ENCODE data around the gene LRFN5. TPM values are rescaled to one million over a fixed set of nuclear protein-coding genes. Genes with fewer than 3 reads are reported as not detected.

The LRFN5 gene
- total RNA-seq, 1 experiment from 2014 or later: 1.3 TPM

DNA sequence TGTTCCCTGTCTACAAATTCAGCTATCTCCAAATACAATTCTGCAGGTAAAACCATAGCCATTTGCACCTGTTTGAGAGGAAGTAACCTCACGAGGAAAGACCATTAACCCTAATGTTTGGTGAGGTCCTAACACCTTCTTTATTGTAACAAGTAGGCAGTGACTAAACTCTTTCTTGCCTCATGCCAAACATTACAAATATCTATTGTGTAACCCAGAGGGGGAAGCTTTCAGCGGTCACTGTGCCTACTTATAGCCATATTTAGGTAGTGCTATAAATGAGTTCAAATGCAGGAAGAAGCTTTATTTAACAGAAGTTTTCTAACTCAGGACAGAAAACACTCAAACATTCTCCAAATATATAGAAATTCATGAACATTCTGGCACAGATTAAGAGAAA lies 252.7 kb downstream of the LRFN5 start:
- Histone ChIP-seq H2AFZ (ENCODE audit: low read length) (no peak overlapping the region), H3K56ac (ENCODE audit: insufficient read length, low read depth, low read length) (no peak overlapping the region), H3K27ac (ENCODE audit: insufficient read length, low read depth, low read length) (no peak overlapping the region), H3K23me2 (ENCODE audit: insufficient read length, low read depth, low read length, poor library complexity, severe bottlenecking) (no peaks in the 10 kb centered on the region), H2BK120ac (ENCODE audit: low read depth, low read length, poor library complexity, severe bottlenecking) (no peak overlapping the region), H3K4ac (ENCODE audit: low read depth, low read length) (no peak overlapping the region), H4K5ac (ENCODE audit: insufficient read length, low read depth, low read length) (no peak overlapping the region), H4K20me1 (ENCODE audit: control insufficient read depth, insufficient read depth, insufficient read length) (no peaks in the 10 kb centered on the region), H2BK20ac (ENCODE audit: low read depth, low read length, poor library complexity, severe bottlenecking) (no peak overlapping the region), H2BK12ac (ENCODE audit: insufficient read length, low read depth, low read length) (no peak overlapping the region), H4K8ac (replicated peaks; ENCODE audit: insufficient read length, low read depth, low read length) (no peak overlapping the region), H3K79me1 (ENCODE audit: insufficient read depth, low read depth, low read length, poor library complexity, severe bottlenecking) (no peaks in the 10 kb centered on the region), H3K4me2 (ENCODE audit: insufficient read depth, insufficient read length, low read length) (no peak overlapping the region), H3K14ac (ENCODE audit: insufficient read depth, low read length) (no peak overlapping the region), H4K91ac (ENCODE audit: insufficient read length, low read depth, low read length) (no peak overlapping the region), H3K9ac (ENCODE audit: extremely low read depth, insufficient read length, low read length) (no peak overlapping the region), H2AK5ac (ENCODE audit: insufficient read length, low read length) (no peak overlapping the region), H3K27me3 (ENCODE audit: insufficient read depth, low read length) (no peaks in the 10 kb centered on the region), H3K9me3 (ENCODE audit: control insufficient read depth, low read depth, low read length) (no peaks in the 10 kb centered on the region), H3T11ph (ENCODE audit: low read length) (no peak overlapping the region), H3K4me1 (ENCODE audit: insufficient read depth, low read length) (no peaks in the 10 kb centered on the region), H2BK15ac (ENCODE audit: low read depth, low read length) (no peak overlapping the region), H3K18ac (ENCODE audit: insufficient read length, low read depth, low read length) (no peak overlapping the region), H3K79me2 (ENCODE audit: insufficient read depth, low read length) (no peaks in the 10 kb centered on the region), H2BK5ac (ENCODE audit: insufficient read length, low read length) (no peak overlapping the region), H3K23ac (ENCODE audit: insufficient read length, low read depth, low read length) (no peak overlapping the region)
- Mint-ChIP-seq H3K9me3 (no peaks in the 10 kb centered on the region), H3K27me3 (ENCODE audit: low read depth) (no peaks in the 10 kb centered on the region), H3K4me3 (no peak overlapping the region), H3K27ac (no peak overlapping the region), H3K36me3 (ENCODE audit: insufficient read depth in 1 of 3, low read depth in 3 of 3) (no peaks in the 10 kb centered on the region), H3K4me1 (no peaks in the 10 kb centered on the region)
- TF ChIP-seq, protein P1, sequence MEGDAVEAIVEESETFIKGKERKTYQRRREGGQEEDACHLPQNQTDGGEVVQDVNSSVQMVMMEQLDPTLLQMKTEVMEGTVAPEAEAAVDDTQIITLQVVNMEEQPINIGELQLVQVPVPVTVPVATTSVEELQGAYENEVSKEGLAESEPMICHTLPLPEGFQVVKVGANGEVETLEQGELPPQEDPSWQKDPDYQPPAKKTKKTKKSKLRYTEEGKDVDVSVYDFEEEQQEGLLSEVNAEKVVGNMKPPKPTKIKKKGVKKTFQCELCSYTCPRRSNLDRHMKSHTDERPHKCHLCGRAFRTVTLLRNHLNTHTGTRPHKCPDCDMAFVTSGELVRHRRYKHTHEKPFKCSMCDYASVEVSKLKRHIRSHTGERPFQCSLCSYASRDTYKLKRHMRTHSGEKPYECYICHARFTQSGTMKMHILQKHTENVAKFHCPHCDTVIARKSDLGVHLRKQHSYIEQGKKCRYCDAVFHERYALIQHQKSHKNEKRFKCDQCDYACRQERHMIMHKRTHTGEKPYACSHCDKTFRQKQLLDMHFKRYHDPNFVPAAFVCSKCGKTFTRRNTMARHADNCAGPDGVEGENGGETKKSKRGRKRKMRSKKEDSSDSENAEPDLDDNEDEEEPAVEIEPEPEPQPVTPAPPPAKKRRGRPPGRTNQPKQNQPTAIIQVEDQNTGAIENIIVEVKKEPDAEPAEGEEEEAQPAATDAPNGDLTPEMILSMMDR (conservative IDR thresholded peaks at IDR 0.05): no peak
- no peak for DNase-seq
- no CpG with 5 or more reads among the region's 2 CpGs for WGBS (ENCODE audit: extremely low coverage, insufficient read length, low lambda C conversion rate)
